ENCODE data around the gene HSPG2.

HSPG2 gene

GRCh38 chr1:21801100-21801499 is 136.0 kb downstream of the HSPG2 start:
- no peaks in the 10 kb centered on the region for H3K27me3 ChIP-seq (ENCODE audit: insufficient read depth, poor library complexity, severe bottlenecking)

GRCh38 chr1:21799730-21800129 is 137.4 kb downstream of the HSPG2 start:
- Histone ChIP-seq H3K4me3 (replicated peaks; ENCODE audit: insufficient read depth, low read length) (no peak overlapping the region), H3K27ac (replicated peaks) (no peak overlapping the region), H3K27me3 (ENCODE audit: insufficient read depth, poor library complexity, severe bottlenecking) (no peaks in the 10 kb centered on the region)
- no peak for DNase-seq (ENCODE audit: low read depth in 1 of 2, low spot score in 1 of 2)
- TF ChIP-seq SPI1 (IDR thresholded peaks at IDR 0.05; ENCODE audit: borderline replicate concordance, low read depth) (no peak), GABPA (IDR thresholded peaks at IDR 0.05; ENCODE audit: low read depth) (no peak), REST (IDR thresholded peaks at IDR 0.05; ENCODE audit: insufficient replicate concordance, low read depth) (no peak), CTCF (IDR thresholded peaks at IDR 0.05; ENCODE audit: insufficient read depth, low read length) (no peak), POLR2AphosphoS5 (IDR thresholded peaks at IDR 0.05; ENCODE audit: low read depth) (no peak)

More at GRCh38 chr1:21801100-21801499, 136.0 kb downstream of the HSPG2 start:
- H3K4me3 ChIP-seq (replicated peaks; ENCODE audit: insufficient read depth, low read length) = no peak overlapping the region
- no peak for DNase-seq (ENCODE audit: low read depth in 1 of 2, low spot score in 1 of 2)
- no peak overlapping the region for H3K27ac ChIP-seq (replicated peaks)
- TF ChIP-seq REST (IDR thresholded peaks at IDR 0.05; ENCODE audit: insufficient replicate concordance, low read depth) = no peak
- no peak for TF ChIP-seq SPI1 (IDR thresholded peaks at IDR 0.05; ENCODE audit: borderline replicate concordance, low read depth)
- TF ChIP-seq CTCF (IDR thresholded peaks at IDR 0.05; ENCODE audit: insufficient read depth, low read length) = no peak
- no peak for TF ChIP-seq POLR2AphosphoS5 (IDR thresholded peaks at IDR 0.05; ENCODE audit: low read depth)
- TF ChIP-seq GABPA (IDR thresholded peaks at IDR 0.05; ENCODE audit: low read depth) = no peak

GRCh38 chr1:21795075-21795474 is 142.0 kb downstream of the HSPG2 start:
- DNase-seq (ENCODE audit: low read depth in 1 of 2, low spot score in 1 of 2) = no peak
- Histone ChIP-seq H3K4me3 (replicated peaks; ENCODE audit: insufficient read depth, low read length) (no peak overlapping the region), H3K27ac (replicated peaks) (no peak overlapping the region), H3K27me3 (ENCODE audit: insufficient read depth, poor library complexity, severe bottlenecking) (no peaks in the 10 kb centered on the region)
- TF ChIP-seq POLR2AphosphoS5 (IDR thresholded peaks at IDR 0.05; ENCODE audit: low read depth) (no peak), GABPA (IDR thresholded peaks at IDR 0.05; ENCODE audit: low read depth) (no peak), REST (IDR thresholded peaks at IDR 0.05; ENCODE audit: insufficient replicate concordance, low read depth) (no peak), SPI1 (IDR thresholded peaks at IDR 0.05; ENCODE audit: borderline replicate concordance, low read depth) (no peak), CTCF (IDR thresholded peaks at IDR 0.05; ENCODE audit: insufficient read depth, low read length) (no peak)
